HFFc6 (cell line): Measurements from ENCODE around the gene CTBP1. TPM values are rescaled to one million over a fixed set of nuclear protein-coding genes. Genes with fewer than 3 reads are reported as not detected.

Source experiments
- DNase-seq: peaks from one replicate; pipeline ENCODE4 v3.0.0-alpha.2; 2018
- H3K27ac Mint-ChIP-seq: 2 replicates; pipeline ENCODE4 v1.8.0; 2020; ENCODE audit warnings: mild to moderate bottlenecking, mixed read lengths
- H3K27me3 Mint-ChIP-seq: 2 replicates; pipeline ENCODE4 v1.8.0; 2021; ENCODE audit warnings: mild to moderate bottlenecking, moderate library complexity, mixed read lengths; ENCODE audit not compliant: insufficient read depth
- H3K36me3 Mint-ChIP-seq: 2 replicates; pipeline ENCODE4 v1.8.0; 2021; ENCODE audit warnings: low read depth, mixed read lengths
- H3K4me1 Mint-ChIP-seq: 2 replicates; pipeline ENCODE4 v1.8.0; 2020; ENCODE audit warnings: low read depth, mixed read lengths
- H3K4me3 Mint-ChIP-seq: 2 replicates; pipeline ENCODE4 v1.8.0; 2020; ENCODE audit warnings: mild to moderate bottlenecking, moderate library complexity, mixed read lengths
- H3K9me3 Mint-ChIP-seq: 2 replicates; pipeline ENCODE4 v1.8.0; 2020; ENCODE audit warnings: mild to moderate bottlenecking, mixed read lengths
- total RNA-seq, 6 experiments: library from RNA; stranded (reverse); fragmentation: NEBNext Ultra II Directional; extraction: Animal tissue kit (Norgen Biotek cat#: 25700); gene quantifications; 2 replicates in 1 of 6; 3 replicates in 5 of 6; pipeline ENCODE4 v1.2.3, GENCODE V29; 2021
- TF ChIP-seq, protein P1 (sequence below): fragments of 200-600 bp; sonication (generic); IDR thresholded peaks from 2 replicates; pipeline ENCODE4 v1.5.0; 2021; ENCODE audit warnings: antibody characterized with exemption, mild to moderate bottlenecking

Gene CTBP1
- total RNA-seq, 6 experiments from 2014 or later = 109 to 126 (median 114) TPM

GRCh38 chr4:1288786-1289185 is 39.9 kb upstream of the CTBP1 start:
- DNase-seq = no peak
- Mint-ChIP-seq H3K4me1 (peaks cover 36% of the 10 kb centered on the region), H3K27me3 (peaks cover 4% of the 10 kb centered on the region; the same call in 1 of the 2 replicates), H3K36me3 (no peaks in the 10 kb centered on the region), H3K9me3 (peaks cover 5% of the 10 kb centered on the region; the same call in 1 of the 2 replicates), H3K27ac (peak overlapping the region; percentile 84), H3K4me3 (peak overlapping the region; percentile 99)
- TF ChIP-seq, protein P1, sequence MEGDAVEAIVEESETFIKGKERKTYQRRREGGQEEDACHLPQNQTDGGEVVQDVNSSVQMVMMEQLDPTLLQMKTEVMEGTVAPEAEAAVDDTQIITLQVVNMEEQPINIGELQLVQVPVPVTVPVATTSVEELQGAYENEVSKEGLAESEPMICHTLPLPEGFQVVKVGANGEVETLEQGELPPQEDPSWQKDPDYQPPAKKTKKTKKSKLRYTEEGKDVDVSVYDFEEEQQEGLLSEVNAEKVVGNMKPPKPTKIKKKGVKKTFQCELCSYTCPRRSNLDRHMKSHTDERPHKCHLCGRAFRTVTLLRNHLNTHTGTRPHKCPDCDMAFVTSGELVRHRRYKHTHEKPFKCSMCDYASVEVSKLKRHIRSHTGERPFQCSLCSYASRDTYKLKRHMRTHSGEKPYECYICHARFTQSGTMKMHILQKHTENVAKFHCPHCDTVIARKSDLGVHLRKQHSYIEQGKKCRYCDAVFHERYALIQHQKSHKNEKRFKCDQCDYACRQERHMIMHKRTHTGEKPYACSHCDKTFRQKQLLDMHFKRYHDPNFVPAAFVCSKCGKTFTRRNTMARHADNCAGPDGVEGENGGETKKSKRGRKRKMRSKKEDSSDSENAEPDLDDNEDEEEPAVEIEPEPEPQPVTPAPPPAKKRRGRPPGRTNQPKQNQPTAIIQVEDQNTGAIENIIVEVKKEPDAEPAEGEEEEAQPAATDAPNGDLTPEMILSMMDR = no peak

- Mint-ChIP-seq H3K4me1 (peaks cover 14% of the 10 kb centered on the region), H3K27me3 (peaks cover 7% of the 10 kb centered on the region; the same call in 1 of the 2 replicates), H3K4me3 (no peak overlapping the region), H3K9me3 (peaks cover 5% of the 10 kb centered on the region; the same call in 1 of the 2 replicates), H3K36me3 (no peaks in the 10 kb centered on the region), H3K27ac (no peak overlapping the region)
- peak; percentile 10 for DNase-seq
- TF ChIP-seq, protein P1 = peak; percentile 64
These were observed 37.0 kb upstream of the CTBP1 start for GRCh38 chr4:1285790-1286553.

GRCh38 chr4:1285151-1285789 is 36.3 kb upstream of the CTBP1 start:
- TF ChIP-seq, protein P1 = no peak
- H3K4me3 Mint-ChIP-seq = no peak overlapping the region
- H3K27me3 Mint-ChIP-seq = peaks cover 3% of the 10 kb centered on the region
- H3K4me1 Mint-ChIP-seq = peaks cover 10% of the 10 kb centered on the region
- peaks cover 5% of the 10 kb centered on the region; the same call in 1 of the 2 replicates for H3K9me3 Mint-ChIP-seq
- H3K27ac Mint-ChIP-seq = no peak overlapping the region
- no peaks in the 10 kb centered on the region for H3K36me3 Mint-ChIP-seq
- DNase-seq = no peak

DNA sequence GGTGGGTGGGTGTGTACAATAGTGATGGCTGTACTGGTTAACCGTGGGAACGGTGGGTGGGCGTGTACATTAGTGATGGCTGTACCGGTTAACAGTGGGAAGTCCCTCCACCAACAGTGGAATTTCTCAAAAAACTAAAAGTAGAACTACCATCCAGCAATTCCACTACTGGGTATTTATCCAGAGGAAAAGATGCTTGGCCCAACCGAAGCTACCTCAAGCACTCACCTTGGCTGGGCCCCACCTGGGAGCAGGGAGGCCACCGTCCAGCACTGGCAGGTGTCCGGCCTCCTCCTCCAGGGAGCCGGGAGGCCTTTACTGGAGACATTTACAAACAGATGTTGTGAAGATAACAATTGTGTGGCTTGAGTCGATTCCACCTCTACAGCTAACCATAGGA is 34.8 kb upstream of the CTBP1 start:
- TF ChIP-seq, protein P1 = no peak
- no peak overlapping the region for H3K27ac Mint-ChIP-seq
- no peak overlapping the region for H3K4me3 Mint-ChIP-seq
- H3K27me3 Mint-ChIP-seq = peaks cover 5% of the 10 kb centered on the region
- no peaks in the 10 kb centered on the region for H3K36me3 Mint-ChIP-seq
- H3K4me1 Mint-ChIP-seq = peaks cover 5% of the 10 kb centered on the region
- peaks cover 5% of the 10 kb centered on the region; the same call in 1 of the 2 replicates for H3K9me3 Mint-ChIP-seq
- no peak for DNase-seq

GRCh38 chr4:1279253-1279652 is 30.3 kb upstream of the CTBP1 start:
- no peaks in the 10 kb centered on the region for H3K36me3 Mint-ChIP-seq
- TF ChIP-seq, protein P1 = no peak
- H3K27me3 Mint-ChIP-seq = peaks cover 5% of the 10 kb centered on the region
- H3K9me3 Mint-ChIP-seq = no peaks in the 10 kb centered on the region
- DNase-seq = no peak
- no peak overlapping the region for H3K4me3 Mint-ChIP-seq
- no peak overlapping the region for H3K27ac Mint-ChIP-seq
- peaks cover 6% of the 10 kb centered on the region for H3K4me1 Mint-ChIP-seq
